Right ventricle myocardium superior (tissue), 1 donor: ENCODE data around the gene NECTIN1. TPM values are rescaled to one million over a fixed set of nuclear protein-coding genes. Genes with fewer than 3 reads are reported as not detected.

Experiments
- ATAC-seq: fragments of 200-7000 bp; cut with Tn5 transposase; one replicate; pipeline ENCODE4 v1.9.1; 2020; ENCODE audit warnings: mild to moderate bottlenecking; ENCODE audit not compliant: poor library complexity
- DNase-seq: peaks from one replicate; pipeline ENCODE4 v3.0.0-alpha.2; 2020
- intact Hi-C: fragments of 100-400 bp; cut with DNase I; formaldehyde crosslinking; loops from one replicate; pipeline ENCODE4 v1.11.2; 2022
- total RNA-seq: library from RNA; stranded (reverse); fragmentation: NEBNext Ultra II Directional; extraction: Animal tissue kit (Norgen Biotek cat#: 25700); gene quantifications from one replicate; pipeline ENCODE4 v1.2.1, GENCODE V29; 2021
- donor health status: DM: no; HTN: yes; CAD: no; lungs with severe emphysema.

The NECTIN1 gene
- total RNA-seq, 1 donor from 2014 or later: 15.0 TPM

GRCh38 chr11:119720311-119720913, 8.6 kb downstream of the NECTIN1 start:
- intact Hi-C loops: no loop called here
- no peak for ATAC-seq
- DNase-seq: no peak

- ATAC-seq (peak; percentile 13), DNase-seq (no peak)
- intact Hi-C loops: no loop called here
Measured at GRCh38 chr11:119717839-119718534, 11.0 kb downstream of the NECTIN1 start.

- intact Hi-C loops: no loop called here
- ATAC-seq: no peak
- DNase-seq: no peak
Measured at GRCh38 chr11:119716582-119717498, 12.2 kb downstream of the NECTIN1 start.

- no peak for ATAC-seq
- intact Hi-C loops: no loop called here
- no peak for DNase-seq
Measured at GRCh38 chr11:119714590-119714989, 14.4 kb downstream of the NECTIN1 start.

GRCh38 chr11:119714189-119714588, 14.8 kb downstream of the NECTIN1 start:
- DNase-seq: no peak
- intact Hi-C loops: no loop called here
- ATAC-seq: no peak

GRCh38 chr11:119713359-119714040, 15.5 kb downstream of the NECTIN1 start:
- intact Hi-C loops: no loop called here
- ATAC-seq (no peak), DNase-seq (no peak)

- no peak for ATAC-seq
- no peak for DNase-seq
- intact Hi-C loops: no loop called here
Measured at GRCh38 chr11:119712459-119713358, 16.3 kb downstream of the NECTIN1 start.

GRCh38 chr11:119712006-119712405, 17.0 kb downstream of the NECTIN1 start:
- intact Hi-C loops: no loop called here
- ATAC-seq (no peak), DNase-seq (no peak)

GRCh38 chr11:119711476-119711875, 17.5 kb downstream of the NECTIN1 start:
- DNase-seq: no peak
- no peak for ATAC-seq
- intact Hi-C loops: no loop called here

GRCh38 chr11:119710417-119710816, 18.6 kb downstream of the NECTIN1 start:
- ATAC-seq: no peak
- no peak for DNase-seq
- intact Hi-C loops: no loop called here

GRCh38 chr11:119709638-119710346, 19.2 kb downstream of the NECTIN1 start:
- ATAC-seq: peak; percentile 42
- intact Hi-C loops: no loop called here

GRCh38 chr11:119709171-119709570, 19.8 kb downstream of the NECTIN1 start:
- ATAC-seq: no peak
- DNase-seq: no peak
- intact Hi-C loops: no loop called here

More at GRCh38 chr11:119709638-119710346, 19.2 kb downstream of the NECTIN1 start:
- DNase-seq: no peak

- ATAC-seq (no peak), DNase-seq (no peak)
- intact Hi-C loops: no loop called here
Measured at GRCh38 chr11:119708384-119708783, 20.6 kb downstream of the NECTIN1 start.

GRCh38 chr11:119706887-119707286, 22.1 kb downstream of the NECTIN1 start:
- DNase-seq (no peak), ATAC-seq (no peak)
- intact Hi-C loops: no loop called here

GRCh38 chr11:119706029-119706428, 23.0 kb downstream of the NECTIN1 start:
- no peak for DNase-seq
- no peak for ATAC-seq
- intact Hi-C loops: no loop called here

- DNase-seq (no peak), ATAC-seq (no peak)
- intact Hi-C loops: no loop called here
Measured at GRCh38 chr11:119705362-119705761, 23.6 kb downstream of the NECTIN1 start.

GRCh38 chr11:119704849-119705248, 24.2 kb downstream of the NECTIN1 start:
- intact Hi-C loops: no loop called here
- no peak for DNase-seq
- no peak for ATAC-seq
